ENCODE data around the gene FBXL2.

DNA sequence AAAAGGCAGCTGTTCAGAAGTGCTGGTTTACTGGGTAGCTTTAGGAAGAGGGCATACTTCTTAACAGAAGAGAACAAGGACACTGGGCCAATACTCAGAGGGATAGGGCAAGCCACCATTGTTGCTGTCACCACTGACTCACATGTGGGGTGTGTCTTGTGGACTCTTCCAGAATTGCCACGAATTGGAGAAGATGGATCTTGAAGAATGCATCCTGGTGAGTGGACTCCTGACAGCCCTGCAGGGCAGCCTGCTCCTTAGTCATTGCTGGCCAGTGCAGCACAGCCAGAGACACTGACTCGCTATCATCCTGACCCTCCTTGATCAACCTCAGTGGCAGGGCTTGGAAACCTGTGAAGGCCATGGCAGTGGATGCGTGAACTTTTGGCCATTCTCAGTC is 100.7 kb downstream of the FBXL2 start:
- TF ChIP-seq, protein P1, sequence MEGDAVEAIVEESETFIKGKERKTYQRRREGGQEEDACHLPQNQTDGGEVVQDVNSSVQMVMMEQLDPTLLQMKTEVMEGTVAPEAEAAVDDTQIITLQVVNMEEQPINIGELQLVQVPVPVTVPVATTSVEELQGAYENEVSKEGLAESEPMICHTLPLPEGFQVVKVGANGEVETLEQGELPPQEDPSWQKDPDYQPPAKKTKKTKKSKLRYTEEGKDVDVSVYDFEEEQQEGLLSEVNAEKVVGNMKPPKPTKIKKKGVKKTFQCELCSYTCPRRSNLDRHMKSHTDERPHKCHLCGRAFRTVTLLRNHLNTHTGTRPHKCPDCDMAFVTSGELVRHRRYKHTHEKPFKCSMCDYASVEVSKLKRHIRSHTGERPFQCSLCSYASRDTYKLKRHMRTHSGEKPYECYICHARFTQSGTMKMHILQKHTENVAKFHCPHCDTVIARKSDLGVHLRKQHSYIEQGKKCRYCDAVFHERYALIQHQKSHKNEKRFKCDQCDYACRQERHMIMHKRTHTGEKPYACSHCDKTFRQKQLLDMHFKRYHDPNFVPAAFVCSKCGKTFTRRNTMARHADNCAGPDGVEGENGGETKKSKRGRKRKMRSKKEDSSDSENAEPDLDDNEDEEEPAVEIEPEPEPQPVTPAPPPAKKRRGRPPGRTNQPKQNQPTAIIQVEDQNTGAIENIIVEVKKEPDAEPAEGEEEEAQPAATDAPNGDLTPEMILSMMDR (IDR thresholded peaks at IDR 0.05) = no peak
- no peak for TF ChIP-seq POLR2A (IDR thresholded peaks at IDR 0.05; ENCODE audit: low read depth)
